Right lobe of liver (tissue), 6 donors: Measurements from ENCODE around the gene KIF2C. TPM values are rescaled to one million over a fixed set of nuclear protein-coding genes. Genes with fewer than 3 reads are reported as not detected.
A peak's percentile ranks its signal among the peaks of the same experiment; 100 is the strongest.

Source experiments
- ATAC-seq, 4 donors: fragments of 200-7000 bp; cut with Tn5 transposase; one replicate each; pipeline ENCODE4 v1.9.1; 2020; ENCODE audit warnings: mild to moderate bottlenecking in 4 of 4, moderate library complexity in 4 of 4
- DNase-seq, 3 donors: peaks; one replicate each; pipeline ENCODE4 v3.0.0-alpha.2; 2020
- H3K27ac ChIP-seq, 3 donors: fragments of 200-600 bp; one replicate each; pipeline ENCODE4 v1.8.0; 2022
- H3K27me3 ChIP-seq, 2 donors: fragments of 200-600 bp; one replicate each; pipeline ENCODE4 v1.8.0; 2022
- H3K36me3 ChIP-seq, 4 donors: fragments of 200-600 bp; sonication (generic) in 1 of 4; one replicate each; pipeline versions ENCODE4 v1.5.1 to v1.8.0; 2017 to 2022; ENCODE audit warnings: control low read depth in 1 of 4
- H3K4me1 ChIP-seq, 4 donors: fragments of 200-600 bp; sonication (generic) in 1 of 4; one replicate each; pipeline versions ENCODE4 v1.5.1 to v1.8.0; 2017 to 2022; ENCODE audit warnings: control low read depth in 1 of 4
- H3K4me3 ChIP-seq, 3 donors: fragments of 200-600 bp; one replicate each; pipeline ENCODE4 v1.8.0; 2022
- H3K9me3 ChIP-seq, 4 donors: fragments of 200-600 bp; sonication (generic) in 1 of 4; one replicate each; pipeline versions ENCODE4 v1.5.1 to v1.8.0; 2017 to 2022; ENCODE audit warnings: control low read depth in 1 of 4
- POLR2A ChIP-seq: fragments of 450-650 bp; IDR thresholded peaks from one replicate; pipeline ENCODE4 v1.6.1; 2017; ENCODE audit warnings: antibody characterized with exemption, mild to moderate bottlenecking
- WGBS: methylation state at CpG from one replicate; pipeline ENCODE4 v1.1.6; 2018; ENCODE audit warnings: low coverage, low lambda C conversion rate; ENCODE audit not compliant: insufficient coverage; ENCODE audit errors: missing lambda C conversion rate; 5-methylcytosine and 5-hydroxymethylcytosine counted together
- intact Hi-C, 2 donors: fragments of 100-400 bp; cut with DNase I; formaldehyde crosslinking; loops; one replicate each; pipeline versions ENCODE4 v1.11.2 to v1.14.1; 2022
- total RNA-seq, 6 experiments: library from RNA; depleted of rRNA in 2 of 6; stranded (reverse); fragments of >200 nt in 2 of 6; fragmentation: NEBNext Ultra II Directional in 3 of 6; extraction: Animal tissue kit (Norgen Biotek cat#: 25700) in 3 of 6; gene quantifications; one replicate each; pipeline versions ENCODE4 v1.1.0 to v1.2.4, GENCODE V29; 2016 to 2023
- TF ChIP-seq, protein P1 (sequence below), 4 donors: fragments of 200-600 bp in 3 of 4; fragments of 450-650 bp in 1 of 4; IDR thresholded peaks; one replicate each; pipeline versions ENCODE4 v1.5.1 to v1.8.0; 2016 to 2022; ENCODE audit warnings: antibody characterized with exemption in 4 of 4, mild to moderate bottlenecking in 2 of 4
- donor health status: DM: no; HTN: yes; CAD: no.
- donor health status: DM: no; HTN: no; CAD: no.
- donor health status: DM: no; HTN: no; CAD: no.
- donor health status: DM: no; HTN: yes; CAD: no.
- donor health status: DM: no; HTN: yes; CAD: no.

KIF2C gene
- total RNA-seq, 6 experiments from 2014 or later = 0.22 to 1.4 (median 0.37) TPM; not detected in 1

DNA sequence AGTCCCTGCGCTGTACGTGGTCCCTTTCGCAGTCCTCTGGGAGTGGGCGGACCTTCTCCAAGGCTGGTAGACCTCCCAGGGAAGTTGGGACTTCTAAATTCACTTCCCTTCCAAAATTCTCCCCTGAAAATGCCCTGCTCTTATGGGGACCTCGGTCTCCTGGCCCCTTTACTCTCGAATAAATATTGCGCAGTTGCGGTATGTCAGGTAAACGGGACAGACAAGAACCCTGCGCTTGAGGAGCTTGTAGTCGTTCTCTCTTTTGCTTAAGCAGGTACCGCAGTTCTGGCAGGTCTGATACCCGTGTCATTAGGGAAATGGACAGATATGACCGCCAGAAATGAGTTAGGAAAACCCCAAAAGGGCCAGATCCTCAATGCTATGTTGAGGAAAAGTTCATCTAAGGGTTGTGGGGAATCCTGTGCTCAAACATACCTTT lies 561 bp downstream of the KIF2C start:
- Histone ChIP-seq H3K4me1 (peaks cover 0 to 6% (median 3%) of the 10 kb centered on the region in 4 donors), H3K27ac (no peak overlapping the region), H3K27me3 (no peaks in the 10 kb centered on the region), H3K4me3 (peak overlapping the region; percentile 43 to 55 (median 45)), H3K36me3 (no peaks in the 10 kb centered on the region), H3K9me3 (no peaks in the 10 kb centered on the region)
- TF ChIP-seq, protein P1, sequence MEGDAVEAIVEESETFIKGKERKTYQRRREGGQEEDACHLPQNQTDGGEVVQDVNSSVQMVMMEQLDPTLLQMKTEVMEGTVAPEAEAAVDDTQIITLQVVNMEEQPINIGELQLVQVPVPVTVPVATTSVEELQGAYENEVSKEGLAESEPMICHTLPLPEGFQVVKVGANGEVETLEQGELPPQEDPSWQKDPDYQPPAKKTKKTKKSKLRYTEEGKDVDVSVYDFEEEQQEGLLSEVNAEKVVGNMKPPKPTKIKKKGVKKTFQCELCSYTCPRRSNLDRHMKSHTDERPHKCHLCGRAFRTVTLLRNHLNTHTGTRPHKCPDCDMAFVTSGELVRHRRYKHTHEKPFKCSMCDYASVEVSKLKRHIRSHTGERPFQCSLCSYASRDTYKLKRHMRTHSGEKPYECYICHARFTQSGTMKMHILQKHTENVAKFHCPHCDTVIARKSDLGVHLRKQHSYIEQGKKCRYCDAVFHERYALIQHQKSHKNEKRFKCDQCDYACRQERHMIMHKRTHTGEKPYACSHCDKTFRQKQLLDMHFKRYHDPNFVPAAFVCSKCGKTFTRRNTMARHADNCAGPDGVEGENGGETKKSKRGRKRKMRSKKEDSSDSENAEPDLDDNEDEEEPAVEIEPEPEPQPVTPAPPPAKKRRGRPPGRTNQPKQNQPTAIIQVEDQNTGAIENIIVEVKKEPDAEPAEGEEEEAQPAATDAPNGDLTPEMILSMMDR (IDR thresholded peaks at IDR 0.05) = no peak
- TF ChIP-seq POLR2A = no peak
- WGBS = 5% methylated on average over 13 of the region's 14 CpGs
- intact Hi-C loops = no loop called here
- DNase-seq (no peak), ATAC-seq (no peak)

DNA sequence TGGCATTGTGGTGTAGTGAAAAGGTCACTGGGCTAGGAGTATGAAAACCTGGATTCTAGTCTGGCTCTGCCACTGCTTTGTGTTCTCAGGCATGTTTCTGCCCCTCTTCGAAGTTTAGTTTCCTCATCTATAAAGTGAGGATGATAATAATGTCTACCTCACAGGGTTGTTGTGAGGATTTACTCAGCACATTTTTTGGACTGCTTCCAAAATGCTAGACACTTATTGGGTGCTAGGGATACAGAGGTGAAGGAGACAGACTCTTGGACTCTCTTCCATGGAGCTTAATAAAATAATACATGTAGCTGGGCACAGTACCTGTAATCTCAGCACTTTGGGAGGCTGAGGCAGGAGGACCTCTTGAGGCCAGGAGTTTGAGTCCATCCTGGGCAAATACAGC lies 3.6 kb downstream of the KIF2C start:
- ATAC-seq (no peak), DNase-seq (no peak)
- no peaks in the 10 kb centered on the region for H3K9me3 ChIP-seq
- WGBS = 100% methylated on average over 1 of the region's 1 CpG
- H3K27ac ChIP-seq = no peak overlapping the region
- intact Hi-C loops = no loop called here
- no peaks in the 10 kb centered on the region for H3K27me3 ChIP-seq
- TF ChIP-seq, protein P1 (IDR thresholded peaks at IDR 0.05) = no peak
- no peak for TF ChIP-seq POLR2A
- H3K36me3 ChIP-seq = no peaks in the 10 kb centered on the region
- no peak overlapping the region for H3K4me3 ChIP-seq
- peaks cover 0 to 6% (median 3%) of the 10 kb centered on the region in 4 donors for H3K4me1 ChIP-seq

DNA sequence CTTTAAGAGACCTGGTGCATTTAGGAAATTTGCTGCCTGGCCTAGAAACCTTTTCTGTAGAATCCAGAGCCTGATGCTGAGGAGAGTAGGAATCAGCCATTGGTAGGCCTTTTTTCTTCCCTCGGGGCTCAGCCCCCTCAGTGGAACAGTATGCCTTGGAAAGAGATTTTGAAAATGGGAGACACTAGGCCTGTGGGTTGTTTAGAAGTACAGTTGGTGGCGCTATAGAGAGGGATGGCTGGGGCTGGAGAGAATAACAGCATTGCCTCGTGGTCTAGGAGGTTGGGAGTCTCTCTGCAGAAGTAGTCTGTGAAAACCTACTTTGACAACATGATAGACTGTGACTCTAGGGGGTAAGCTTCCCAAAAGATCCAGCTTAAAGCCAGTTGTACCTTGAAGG lies 8.2 kb downstream of the KIF2C start:
- Histone ChIP-seq H3K27me3 (no peaks in the 10 kb centered on the region), H3K9me3 (no peaks in the 10 kb centered on the region), H3K4me3 (no peak overlapping the region), H3K27ac (no peak overlapping the region), H3K36me3 (no peaks in the 10 kb centered on the region), H3K4me1 (no peaks in the 10 kb centered on the region)
- DNase-seq = no peak
- TF ChIP-seq, protein P1 (IDR thresholded peaks at IDR 0.05) = no peak
- TF ChIP-seq POLR2A = no peak
- intact Hi-C loops = no loop called here
- WGBS = 96% methylated on average over 3 of the region's 3 CpGs
- no peak for ATAC-seq

DNA sequence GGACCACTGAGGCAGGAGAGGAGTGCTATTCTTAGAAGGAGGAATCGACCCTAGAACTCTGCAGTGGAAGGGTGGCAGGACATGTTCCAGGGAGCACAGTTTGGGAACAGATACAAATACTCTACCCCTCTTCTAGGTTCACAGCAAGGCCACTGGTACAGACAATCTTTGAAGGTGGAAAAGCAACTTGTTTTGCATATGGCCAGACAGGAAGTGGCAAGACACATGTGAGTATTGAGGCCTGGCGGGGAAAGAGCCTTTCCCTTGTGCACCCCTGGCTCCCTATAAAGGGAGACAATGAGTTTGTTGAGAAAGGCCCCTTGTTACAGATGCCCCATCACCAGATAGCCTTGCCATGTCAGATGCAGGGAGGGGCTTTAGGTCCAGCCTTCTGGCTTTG lies 17.8 kb downstream of the KIF2C start:
- TF ChIP-seq, protein P1 (IDR thresholded peaks at IDR 0.05) = no peak
- no peak for TF ChIP-seq POLR2A
- WGBS = 80% methylated on average over 1 of the region's 2 CpGs
- H3K27me3 ChIP-seq = no peaks in the 10 kb centered on the region
- H3K27ac ChIP-seq = no peak overlapping the region
- DNase-seq (no peak), ATAC-seq (no peak)
- H3K4me1 ChIP-seq = no peaks in the 10 kb centered on the region
- H3K36me3 ChIP-seq = no peaks in the 10 kb centered on the region
- H3K4me3 ChIP-seq = no peak overlapping the region
- intact Hi-C loops = no loop called here
- no peaks in the 10 kb centered on the region for H3K9me3 ChIP-seq

DNA sequence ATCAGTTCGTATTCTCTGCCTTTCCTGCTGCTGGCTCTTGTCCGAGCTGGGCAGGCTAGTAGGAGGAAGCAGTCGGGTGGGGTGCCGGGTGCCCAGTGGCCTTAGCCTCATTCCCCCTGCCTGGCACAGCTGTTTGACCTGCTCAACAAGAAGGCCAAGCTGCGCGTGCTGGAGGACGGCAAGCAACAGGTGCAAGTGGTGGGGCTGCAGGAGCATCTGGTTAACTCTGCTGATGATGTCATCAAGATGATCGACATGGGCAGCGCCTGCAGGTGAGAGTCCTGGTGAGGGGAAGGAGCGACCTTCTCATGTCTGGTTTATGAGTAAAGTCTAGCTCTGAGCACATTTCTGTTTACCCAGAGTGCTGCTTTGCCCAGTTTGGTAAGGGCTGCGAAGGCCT lies 19.4 kb downstream of the KIF2C start:
- ATAC-seq (no peak), DNase-seq (no peak)
- no peaks in the 10 kb centered on the region for H3K27me3 ChIP-seq
- 100% methylated on average over 3 of the region's 11 CpGs for WGBS
- H3K36me3 ChIP-seq = no peaks in the 10 kb centered on the region
- intact Hi-C loops = no loop called here
- TF ChIP-seq, protein P1 (IDR thresholded peaks at IDR 0.05) = no peak
- no peak for TF ChIP-seq POLR2A
- no peak overlapping the region for H3K4me3 ChIP-seq
- no peaks in the 10 kb centered on the region for H3K9me3 ChIP-seq
- no peak overlapping the region for H3K27ac ChIP-seq
- no peaks in the 10 kb centered on the region for H3K4me1 ChIP-seq
